Measurements from ENCODE around the gene LRRN1.

The LRRN1 gene

DNA sequence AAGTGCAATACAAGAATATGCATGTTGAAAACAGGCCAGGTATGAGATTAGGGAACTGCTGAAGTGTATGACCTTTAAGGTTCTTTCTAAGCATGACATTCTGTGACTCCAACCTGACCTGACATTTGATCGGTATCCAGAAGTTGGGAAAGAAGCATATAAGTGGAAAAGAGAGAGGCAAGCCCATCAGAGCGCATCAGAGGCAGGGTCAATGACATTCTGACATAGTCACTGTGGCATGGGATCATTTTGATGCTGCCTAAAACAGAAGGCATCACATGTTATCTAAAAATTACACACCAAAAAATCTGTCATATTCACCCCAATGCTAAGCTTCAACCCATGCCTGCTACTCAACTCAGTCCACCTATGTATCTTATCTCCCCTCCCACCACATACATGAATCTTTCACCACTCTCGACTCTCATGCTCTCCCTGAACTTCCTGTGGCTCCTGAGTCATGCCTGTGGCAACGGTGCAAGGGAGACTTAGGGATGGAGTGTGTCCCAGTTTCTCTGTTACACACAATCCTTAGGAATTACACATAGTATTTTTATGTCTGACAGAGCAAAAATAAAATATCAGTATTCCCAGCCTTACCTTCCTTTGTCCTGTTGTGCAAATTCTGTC is 20.5 kb upstream of the LRRN1 start:
- H3K9me3 ChIP-seq (ENCODE audit: insufficient read depth, low read length) = no peaks in the 10 kb centered on the region
- no peak overlapping the region for H2AFZ ChIP-seq (ENCODE audit: low read depth, low read length, severe bottlenecking)
- no peak overlapping the region for H3K27ac ChIP-seq (ENCODE audit: low read depth, low read length)
- H3K4me2 ChIP-seq (ENCODE audit: low read depth, low read length, poor library complexity, severe bottlenecking) = no peak overlapping the region
- H3K9me2 ChIP-seq (replicated peaks; ENCODE audit: insufficient read depth, low read length) = no peaks in the 10 kb centered on the region; the same call in 1 of the 2 replicates
- no peak for TF ChIP-seq EZH2phosphoT487 (conservative IDR thresholded peaks at IDR 0.05; ENCODE audit: low read length)
- TF ChIP-seq, protein P1, sequence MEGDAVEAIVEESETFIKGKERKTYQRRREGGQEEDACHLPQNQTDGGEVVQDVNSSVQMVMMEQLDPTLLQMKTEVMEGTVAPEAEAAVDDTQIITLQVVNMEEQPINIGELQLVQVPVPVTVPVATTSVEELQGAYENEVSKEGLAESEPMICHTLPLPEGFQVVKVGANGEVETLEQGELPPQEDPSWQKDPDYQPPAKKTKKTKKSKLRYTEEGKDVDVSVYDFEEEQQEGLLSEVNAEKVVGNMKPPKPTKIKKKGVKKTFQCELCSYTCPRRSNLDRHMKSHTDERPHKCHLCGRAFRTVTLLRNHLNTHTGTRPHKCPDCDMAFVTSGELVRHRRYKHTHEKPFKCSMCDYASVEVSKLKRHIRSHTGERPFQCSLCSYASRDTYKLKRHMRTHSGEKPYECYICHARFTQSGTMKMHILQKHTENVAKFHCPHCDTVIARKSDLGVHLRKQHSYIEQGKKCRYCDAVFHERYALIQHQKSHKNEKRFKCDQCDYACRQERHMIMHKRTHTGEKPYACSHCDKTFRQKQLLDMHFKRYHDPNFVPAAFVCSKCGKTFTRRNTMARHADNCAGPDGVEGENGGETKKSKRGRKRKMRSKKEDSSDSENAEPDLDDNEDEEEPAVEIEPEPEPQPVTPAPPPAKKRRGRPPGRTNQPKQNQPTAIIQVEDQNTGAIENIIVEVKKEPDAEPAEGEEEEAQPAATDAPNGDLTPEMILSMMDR (IDR thresholded peaks at IDR 0.05; ENCODE audit: insufficient read depth, low read length, poor library complexity, severe bottlenecking) = no peak
- H3F3A ChIP-seq (ENCODE audit: insufficient read depth) = no peaks in the 10 kb centered on the region
- H4K20me1 ChIP-seq (ENCODE audit: low read depth, low read length) = no peaks in the 10 kb centered on the region
- H3K36me3 ChIP-seq (ENCODE audit: low read length) = no peaks in the 10 kb centered on the region
- H3K79me2 ChIP-seq (ENCODE audit: insufficient read depth, low read length) = no peaks in the 10 kb centered on the region
- no peak overlapping the region for H3K4me3 ChIP-seq (ENCODE audit: insufficient read depth, low read length, poor library complexity, severe bottlenecking)
- H3K9ac ChIP-seq (ENCODE audit: low read length) = no peak overlapping the region
- no peaks in the 10 kb centered on the region for H3K27me3 ChIP-seq (ENCODE audit: low read length)

DNA sequence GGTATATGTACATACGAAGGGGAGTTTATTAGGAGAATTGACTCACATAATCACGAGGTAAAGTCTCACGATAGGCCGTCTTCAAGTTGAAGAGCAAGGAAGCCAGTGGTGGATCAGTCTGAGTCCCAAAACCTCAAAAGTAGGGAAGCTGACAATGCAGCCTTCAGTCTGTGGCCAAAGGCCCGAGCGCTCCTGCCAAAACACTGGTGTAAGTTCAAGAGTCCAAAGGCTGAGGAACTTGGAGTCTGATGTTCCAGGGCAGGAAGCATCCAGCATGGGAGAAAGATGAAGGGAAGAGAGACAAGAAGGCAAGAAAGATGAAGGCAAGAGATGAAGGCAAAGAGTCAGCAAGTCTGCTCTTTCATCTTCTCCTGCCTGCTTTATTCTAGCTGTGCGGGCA is 16.8 kb upstream of the LRRN1 start:
- Histone ChIP-seq H3K9me3 (ENCODE audit: insufficient read depth, low read length) (no peaks in the 10 kb centered on the region), H2AFZ (ENCODE audit: low read depth, low read length, severe bottlenecking) (no peak overlapping the region), H3K4me3 (ENCODE audit: insufficient read depth, low read length, poor library complexity, severe bottlenecking) (no peak overlapping the region), H3K79me2 (ENCODE audit: insufficient read depth, low read length) (no peaks in the 10 kb centered on the region), H3K9me2 (replicated peaks; ENCODE audit: insufficient read depth, low read length) (no peaks in the 10 kb centered on the region), H3K4me2 (ENCODE audit: low read depth, low read length, poor library complexity, severe bottlenecking) (no peak overlapping the region), H4K20me1 (ENCODE audit: low read depth, low read length) (no peaks in the 10 kb centered on the region), H3K27me3 (ENCODE audit: low read length) (no peaks in the 10 kb centered on the region), H3K27ac (ENCODE audit: low read depth, low read length) (no peak overlapping the region), H3F3A (ENCODE audit: insufficient read depth) (no peaks in the 10 kb centered on the region), H3K9ac (ENCODE audit: low read length) (no peak overlapping the region), H3K36me3 (ENCODE audit: low read length) (no peaks in the 10 kb centered on the region)
- TF ChIP-seq, protein P1 (IDR thresholded peaks at IDR 0.05; ENCODE audit: insufficient read depth, low read length, poor library complexity, severe bottlenecking) = no peak
- TF ChIP-seq EZH2phosphoT487 (conservative IDR thresholded peaks at IDR 0.05; ENCODE audit: low read length) = no peak

DNA sequence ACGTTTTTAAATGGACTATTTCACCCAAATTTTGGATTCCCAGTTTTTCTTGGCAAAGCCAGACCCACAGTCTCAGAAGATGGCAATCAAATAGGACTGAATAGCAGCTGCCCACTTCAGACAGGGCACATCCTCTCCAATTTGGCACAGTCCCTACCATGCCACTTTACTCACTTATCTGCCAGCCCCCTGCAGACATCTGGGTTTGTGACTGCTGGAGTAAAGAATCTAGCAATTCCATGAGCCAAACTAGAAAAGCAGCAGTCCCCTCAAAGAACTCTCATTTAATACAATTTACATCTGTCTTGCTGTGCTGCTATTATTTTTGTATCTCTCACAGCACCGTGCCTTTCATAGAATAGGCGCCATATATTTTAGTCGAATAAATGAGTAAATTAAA is 16.0 kb upstream of the LRRN1 start:
- H3K79me2 ChIP-seq (ENCODE audit: insufficient read depth, low read length) = no peaks in the 10 kb centered on the region
- no peaks in the 10 kb centered on the region for H3K9me3 ChIP-seq (ENCODE audit: insufficient read depth, low read length)

More for the DNA sequence above, 16.0 kb upstream of the LRRN1 start:
- no peaks in the 10 kb centered on the region for H3K9me2 ChIP-seq (replicated peaks; ENCODE audit: insufficient read depth, low read length)
- TF ChIP-seq, protein P1 (IDR thresholded peaks at IDR 0.05; ENCODE audit: insufficient read depth, low read length, poor library complexity, severe bottlenecking) = no peak
- H3K4me2 ChIP-seq (ENCODE audit: low read depth, low read length, poor library complexity, severe bottlenecking) = no peak overlapping the region
- no peaks in the 10 kb centered on the region for H3F3A ChIP-seq (ENCODE audit: insufficient read depth)
- H2AFZ ChIP-seq (ENCODE audit: low read depth, low read length, severe bottlenecking) = no peak overlapping the region
- H3K4me3 ChIP-seq (ENCODE audit: insufficient read depth, low read length, poor library complexity, severe bottlenecking) = no peak overlapping the region
- no peaks in the 10 kb centered on the region for H3K27me3 ChIP-seq (ENCODE audit: low read length)
- no peaks in the 10 kb centered on the region for H4K20me1 ChIP-seq (ENCODE audit: low read depth, low read length)
- no peak overlapping the region for H3K9ac ChIP-seq (ENCODE audit: low read length)
- H3K36me3 ChIP-seq (ENCODE audit: low read length) = no peaks in the 10 kb centered on the region
- H3K27ac ChIP-seq (ENCODE audit: low read depth, low read length) = no peak overlapping the region
